GM12878 (cell line): Measurements from ENCODE around the gene SBNO2. TPM values are rescaled to one million over a fixed set of nuclear protein-coding genes. Genes with fewer than 3 reads are reported as not detected.

Experiments used
- ATAC-seq: fragments of 200-7000 bp; cut with Tn5 transposase; 3 replicates; pipeline ENCODE4 v1.9.1; 2020; ENCODE audit warnings: mild to moderate bottlenecking, moderate library complexity
- BruUV-seq: library from RNA; stranded (reverse); fragments of 400-500 nt; replicated peaks from 2 replicates; lab custom pipeline; 2021; lab: Mats Ljungman, UMichigan
- CTCF ChIA-PET: fragments of 300-600 bp; sonication (Branson Sonifier 250); formaldehyde crosslinking; extraction: SDS; loops from one replicate; lab custom pipeline; 2021; ENCODE audit warnings: inconsistent platforms; lab: Yijun Ruan, JAX
- POLR2A ChIA-PET: fragments of 350-600 bp; formaldehyde crosslinking; extraction: SDS; loops from one replicate; lab custom pipeline; 2021; ENCODE audit warnings: inconsistent platforms; lab: Charles Lee
- RAD21 ChIA-PET: fragments of 300-600 bp; sonication (Branson Sonifier 250); formaldehyde crosslinking; loops from one replicate; lab custom pipeline; 2023; ENCODE audit warnings: antibody characterized with exemption; ENCODE audit not compliant: unreplicated experiment; lab: Charles Lee
- SMC1A ChIA-PET: fragments of 300-600 bp; sonication (Branson Sonifier 250); formaldehyde crosslinking; loops from one replicate; lab custom pipeline; 2023; ENCODE audit not compliant: unreplicated experiment, uncharacterized antibody; lab: Charles Lee
- DNase-seq: peaks from one replicate; pipeline ENCODE4 v3.0.0-alpha.2; 2011; ENCODE audit warnings: low read depth, low spot score
- FAIRE-seq: peaks from 3 replicates; lab custom pipeline; 2011; peaks lifted over from hg19 to GRCh38; lab: Jason Lieb, UNC
- H2AFZ ChIP-seq: 2 replicates; pipeline ENCODE4 v1.6.0; 2011; ENCODE audit warnings: low read depth, low read length, control low read depth; ENCODE audit not compliant: control insufficient read depth
- H3K27ac ChIP-seq: 2 replicates; pipeline ENCODE4 v1.5.1; 2011; ENCODE audit warnings: control low read depth; ENCODE audit not compliant: control insufficient read depth, insufficient read depth
- H3K27me3 ChIP-seq, 2 experiments: replicated peaks in 1 of 2; 2 replicates each; pipeline versions ENCODE4 v1.6.0 to v1.6.1; 2011; ENCODE audit warnings: low read length in 1 of 2; ENCODE audit not compliant: control insufficient read depth in 2 of 2, insufficient read depth in 2 of 2
- H3K36me3 ChIP-seq, 2 experiments: 2 replicates each; pipeline ENCODE4 v1.5.1; 2011; ENCODE audit warnings: low read length in 1 of 2; ENCODE audit not compliant: control insufficient read depth in 2 of 2, insufficient read depth in 2 of 2
- H3K4me1 ChIP-seq: 2 replicates; pipeline ENCODE4 v1.6.1; 2011; ENCODE audit warnings: mild to moderate bottlenecking, low read length, moderate library complexity, mixed read lengths; ENCODE audit not compliant: control insufficient read depth, insufficient read depth
- H3K4me2 ChIP-seq: 2 replicates; pipeline ENCODE4 v1.6.0; 2011; ENCODE audit warnings: control low read depth; ENCODE audit not compliant: control insufficient read depth, insufficient read depth
- H3K4me3 ChIP-seq: fragments of 200-600 bp; sonication (generic); 2 replicates; pipeline ENCODE4 v1.5.1; 2016
- H3K79me2 ChIP-seq: 2 replicates; pipeline ENCODE4 v1.6.0; 2011; ENCODE audit warnings: low read length; ENCODE audit not compliant: control insufficient read depth, insufficient read depth
- H3K9ac ChIP-seq: 2 replicates; pipeline ENCODE4 v1.8.0; 2011; ENCODE audit warnings: low read length, control low read depth, mixed read lengths; ENCODE audit not compliant: control insufficient read depth, insufficient read depth
- H3K9me3 ChIP-seq: replicated peaks from 3 replicates; pipeline ENCODE4 v1.5.1; 2011; ENCODE audit warnings: mild to moderate bottlenecking, low read length; ENCODE audit not compliant: control insufficient read depth, insufficient read depth
- H4K20me1 ChIP-seq: 2 replicates; pipeline ENCODE4 v1.6.0; 2011; ENCODE audit not compliant: control insufficient read depth, insufficient read depth
- BCL11A ChIP-seq: IDR thresholded peaks from 2 replicates; pipeline ENCODE4 v1.6.1; 2011; ENCODE audit warnings: low read depth, low read length
- BRCA1 ChIP-seq: IDR thresholded peaks from 2 replicates; pipeline ENCODE4 v1.6.1; 2011; ENCODE audit warnings: low read depth, low read length, improper control_type of control experiment
- CBX3 ChIP-seq: fragments of 200-600 bp; sonication (generic); IDR thresholded peaks from 2 replicates; pipeline ENCODE4 v1.6.1; 2016; ENCODE audit warnings: low read depth, borderline replicate concordance
- E2F8 ChIP-seq: fragments of 450-650 bp; IDR thresholded peaks from 2 replicates; pipeline ENCODE4 v1.6.1; 2018; ENCODE audit warnings: mild to moderate bottlenecking, low read depth, moderate library complexity; ENCODE audit not compliant: partially characterized antibody
- NFXL1 ChIP-seq: fragments of 450-650 bp; IDR thresholded peaks from 2 replicates; pipeline ENCODE4 v1.6.1; 2017; ENCODE audit warnings: antibody characterized with exemption, mild to moderate bottlenecking, borderline replicate concordance
- NKRF ChIP-seq: fragments of 450-650 bp; conservative IDR thresholded peaks from 2 replicates; pipeline ENCODE4 v1.6.1; 2017; ENCODE audit warnings: mild to moderate bottlenecking, moderate library complexity
- POLR2AphosphoS2 ChIP-seq: IDR thresholded peaks from 2 replicates; pipeline ENCODE4 v1.6.1; 2011; ENCODE audit warnings: low read depth, mild to moderate bottlenecking, low read length, improper control_type of control experiment, moderate library complexity
- POLR2AphosphoS5 ChIP-seq: IDR thresholded peaks from 2 replicates; pipeline ENCODE4 v1.6.1; 2011; ENCODE audit warnings: mild to moderate bottlenecking, low read length, inconsistent platforms
- RAD21 ChIP-seq: IDR thresholded peaks from 2 replicates; pipeline ENCODE4 v1.6.1; 2011; ENCODE audit warnings: mild to moderate bottlenecking, low read depth, low read length, moderate library complexity; ENCODE audit not compliant: insufficient read depth
- WGBS: methylation state at CpG from one replicate; pipeline ENCODE4 v1.1.6; 2016; ENCODE audit warnings: low lambda C conversion rate; ENCODE audit not compliant: insufficient replicate concordance, insufficient coverage; ENCODE audit errors: missing lambda C conversion rate; 5-methylcytosine and 5-hydroxymethylcytosine counted together
- in situ Hi-C: fragments of 300-500 bp; cut with MboI; formaldehyde crosslinking; loops from 9 replicates; pipeline ENCODE4 v1.14.3; 2018; ENCODE audit warnings: mixed read lengths
- intact Hi-C: fragments of 100-400 bp; cut with micrococcal nuclease; formaldehyde crosslinking; loops from one replicate; pipeline ENCODE4 v1.14.2; 2022; ENCODE audit not compliant: unreplicated experiment
- polyA plus RNA-seq, 11 experiments: library from polyadenylated mRNA; depleted of rRNA in 4 of 11; unstranded in 6 of 11; stranded (reverse) in 5 of 11; fragments of >200 nt; fragmentation: Nextera tagmentation in 4 of 11; fragmentation: Illumina TruSeq in 1 of 11; extraction: Ambion mirVana in 4 of 11; extraction: Trizol in 1 of 11; gene quantifications; 1 replicate in 1 of 11; 2 replicates in 10 of 11; pipeline versions ENCODE4 v1.2.1 to v1.2.3, GENCODE V29; 2011 to 2016; ENCODE audit warnings: inconsistent platforms in 2 of 11, missing spikeins in 2 of 11, low read depth in 1 of 11
- total RNA-seq, 4 experiments: library from RNA; depleted of rRNA in 3 of 4; stranded (reverse); fragments of >200 nt in 3 of 4; fragmentation: Illumina TruSeq in 1 of 4; extraction: Trizol in 1 of 4; gene quantifications; 2 replicates each; pipeline versions ENCODE4 v1.2.1 to v1.2.3, GENCODE V29; 2013 to 2021

SBNO2 gene
- total and polyA plus RNA-seq, 10 of the 15 experiments (the other 5 are each of a cell fraction or from before 2014, with no cell fraction given), result 0.08 to 44.6 (median 5.4) TPM

GRCh38 chr19:1167687-1168571 is 6.1 kb downstream of the SBNO2 start:
- TF ChIP-seq POLR2AphosphoS5 (0 out of 2 replicates have a peak, but pooled peaks have one; percentile 7), RAD21 (no peak)
- TF ChIP-seq, all 136 proteins: peak for 1
- peaks cover 5% of the 10 kb centered on the region in 2 experiments; a peak in 3 of 4 replicates for H3K36me3 ChIP-seq
- peaks cover 1% of the 10 kb centered on the region; the same call in 1 of the 3 replicates for H3K9me3 ChIP-seq
- 85% methylated on average over 32 of the region's 35 CpGs for WGBS
- H3K27ac ChIP-seq, result no peak overlapping the region
- ChIA-PET CTCF (no interaction called here), SMC1A (no interaction called here), RAD21 (no interaction called here), POLR2A (no interaction called here)
- H4K20me1 ChIP-seq, result no peaks in the 10 kb centered on the region
- in situ Hi-C loops, result no loop called here
- BruUV-seq, result no TSS peak
- intact Hi-C loops, result no loop called here
- H3K9ac ChIP-seq, result no peak overlapping the region
- no peak overlapping the region for H2AFZ ChIP-seq
- no peaks in the 10 kb centered on the region for H3K27me3 ChIP-seq
- H3K4me1 ChIP-seq, result peaks cover 3% of the 10 kb centered on the region; the same call in 1 of the 2 replicates
- ATAC-seq (no peak), DNase-seq (no peak), FAIRE-seq (no peak)
- H3K4me2 ChIP-seq, result no peak overlapping the region
- H3K79me2 ChIP-seq, result peaks cover 43% of the 10 kb centered on the region
- H3K4me3 ChIP-seq, result no peak overlapping the region

GRCh38 chr19:1166872-1167573 is 7.0 kb downstream of the SBNO2 start:
- no peak overlapping the region for H2AFZ ChIP-seq
- in situ Hi-C loops, result no loop called here
- H3K27me3 ChIP-seq, result no peaks in the 10 kb centered on the region
- BruUV-seq, result no TSS peak
- 97% methylated on average over 32 of the region's 33 CpGs for WGBS
- no peak for FAIRE-seq
- H3K9me3 ChIP-seq, result peaks cover 1% of the 10 kb centered on the region; the same call in 1 of the 3 replicates
- H3K4me1 ChIP-seq, result peaks cover 3% of the 10 kb centered on the region; the same call in 1 of the 2 replicates
- H3K4me2 ChIP-seq, result no peak overlapping the region
- ChIA-PET CTCF (no interaction called here), SMC1A (no interaction called here), RAD21 (no interaction called here), POLR2A (no interaction called here)
- H3K4me3 ChIP-seq, result no peak overlapping the region
- intact Hi-C loops, result no loop called here
- no peak overlapping the region for H3K9ac ChIP-seq
- no peak for ATAC-seq
- peaks cover 5% of the 10 kb centered on the region in 2 experiments; a peak in 3 of 4 replicates for H3K36me3 ChIP-seq
- H4K20me1 ChIP-seq, result no peaks in the 10 kb centered on the region
- no peak overlapping the region for H3K27ac ChIP-seq
- DNase-seq, result no peak
- H3K79me2 ChIP-seq, result peaks cover 34% of the 10 kb centered on the region
- no peak for TF ChIP-seq E2F8
- TF ChIP-seq NFXL1, result no peak
- no peak for TF ChIP-seq BCL11A
- TF ChIP-seq POLR2AphosphoS5, result no peak
- no peak for TF ChIP-seq POLR2AphosphoS2
- no peak for TF ChIP-seq NKRF
- no peak for TF ChIP-seq BRCA1
- TF ChIP-seq CBX3, result no peak
